ENCODE data around the gene RGS3. TPM values are rescaled to one million over a fixed set of nuclear protein-coding genes. Genes with fewer than 3 reads are reported as not detected.

RGS3 gene
- polyA plus RNA-seq, 2 of the 4 experiments (the other 2 are of a cell fraction), result 19.6 to 22.9 TPM

DNA sequence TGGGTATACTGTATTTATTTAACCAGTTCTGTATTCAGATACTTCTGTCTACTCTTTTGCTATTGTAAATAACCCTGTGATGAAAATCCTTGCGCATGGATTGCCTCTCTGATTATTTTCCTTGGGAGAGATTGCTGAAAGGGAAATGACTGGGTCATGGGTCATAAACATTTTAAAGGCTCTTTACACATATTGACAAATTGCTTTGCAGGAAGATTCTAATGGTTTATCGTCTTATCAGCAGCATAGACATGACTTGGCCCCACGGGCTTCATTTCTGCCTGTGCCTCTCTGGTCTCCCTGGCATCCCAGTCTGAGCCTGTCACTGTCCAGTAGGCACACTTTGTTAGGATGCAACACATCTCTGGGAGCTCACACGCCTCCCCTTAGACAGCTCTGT is 52.3 kb downstream of the RGS3 start:
- POLR2A ChIA-PET, result no interaction called here
- Histone ChIP-seq H3K9me3 (no peaks in the 10 kb centered on the region), H3K27ac (no peak overlapping the region), H3K4me1 (peaks cover 39% of the 10 kb centered on the region), H3K4me2 (no peak overlapping the region), H3K4me3 (no peak overlapping the region)
- WGBS (ENCODE audit: missing lambda C conversion rate), result 86% methylated on average over 4 of the region's 4 CpGs
- CTCF ChIA-PET, result interaction anchor here (1.0 to 3.5 kb wide), 5 partner anchors 17 to 143 kb away, joined by 3 to 17 read pairs (median 3); no protein-coding TSS in a partner anchor
- no peak for FAIRE-seq
- DNase-seq (ENCODE audit: low read depth in 1 of 2, low spot score in 1 of 2), result no peak
- ATAC-seq, result no peak
- TF ChIP-seq CEBPB (IDR thresholded peaks at IDR 0.05) (no peak), FOSB (CRISPR knock-in tag; IDR thresholded peaks at IDR 0.05) (no peak), EP300 (IDR thresholded peaks at IDR 0.05) (no peak), JUN (IDR thresholded peaks at IDR 0.05) (no peak), MAFK (IDR thresholded peaks at IDR 0.05; ENCODE audit: partially characterized antibody) (no peak), HEYL (CRISPR knock-in tag; IDR thresholded peaks at IDR 0.05) (no peak), POLR2A (IDR thresholded peaks at IDR 0.05; ENCODE audit: low read length) (no peak), ZFP36 (IDR thresholded peaks at IDR 0.05; ENCODE audit: borderline replicate concordance, partially characterized antibody) (no peak), BHLHE40 (IDR thresholded peaks at IDR 0.05; ENCODE audit: low read depth, low read length) (no peak), MAZ (IDR thresholded peaks at IDR 0.05; ENCODE audit: borderline replicate concordance, low read depth, low read length) (no peak), RARB (CRISPR knock-in tag; IDR thresholded peaks at IDR 0.05) (no peak), KDM1A (IDR thresholded peaks at IDR 0.05; ENCODE audit: low read depth) (no peak), POLR2AphosphoS2 (conservative IDR thresholded peaks at IDR 0.05; ENCODE audit: low read length) (no peak)
- TF ChIP-seq, protein P1, sequence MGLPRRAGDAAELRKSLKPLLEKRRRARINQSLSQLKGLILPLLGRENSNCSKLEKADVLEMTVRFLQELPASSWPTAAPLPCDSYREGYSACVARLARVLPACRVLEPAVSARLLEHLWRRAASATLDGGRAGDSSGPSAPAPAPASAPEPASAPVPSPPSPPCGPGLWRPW (IDR thresholded peaks at IDR 0.05), result no peak
- TF ChIP-seq, protein P2, sequence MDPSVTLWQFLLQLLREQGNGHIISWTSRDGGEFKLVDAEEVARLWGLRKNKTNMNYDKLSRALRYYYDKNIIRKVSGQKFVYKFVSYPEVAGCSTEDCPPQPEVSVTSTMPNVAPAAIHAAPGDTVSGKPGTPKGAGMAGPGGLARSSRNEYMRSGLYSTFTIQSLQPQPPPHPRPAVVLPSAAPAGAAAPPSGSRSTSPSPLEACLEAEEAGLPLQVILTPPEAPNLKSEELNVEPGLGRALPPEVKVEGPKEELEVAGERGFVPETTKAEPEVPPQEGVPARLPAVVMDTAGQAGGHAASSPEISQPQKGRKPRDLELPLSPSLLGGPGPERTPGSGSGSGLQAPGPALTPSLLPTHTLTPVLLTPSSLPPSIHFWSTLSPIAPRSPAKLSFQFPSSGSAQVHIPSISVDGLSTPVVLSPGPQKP (IDR thresholded peaks at IDR 0.05; ENCODE audit: low read depth, low read length), result no peak

DNA sequence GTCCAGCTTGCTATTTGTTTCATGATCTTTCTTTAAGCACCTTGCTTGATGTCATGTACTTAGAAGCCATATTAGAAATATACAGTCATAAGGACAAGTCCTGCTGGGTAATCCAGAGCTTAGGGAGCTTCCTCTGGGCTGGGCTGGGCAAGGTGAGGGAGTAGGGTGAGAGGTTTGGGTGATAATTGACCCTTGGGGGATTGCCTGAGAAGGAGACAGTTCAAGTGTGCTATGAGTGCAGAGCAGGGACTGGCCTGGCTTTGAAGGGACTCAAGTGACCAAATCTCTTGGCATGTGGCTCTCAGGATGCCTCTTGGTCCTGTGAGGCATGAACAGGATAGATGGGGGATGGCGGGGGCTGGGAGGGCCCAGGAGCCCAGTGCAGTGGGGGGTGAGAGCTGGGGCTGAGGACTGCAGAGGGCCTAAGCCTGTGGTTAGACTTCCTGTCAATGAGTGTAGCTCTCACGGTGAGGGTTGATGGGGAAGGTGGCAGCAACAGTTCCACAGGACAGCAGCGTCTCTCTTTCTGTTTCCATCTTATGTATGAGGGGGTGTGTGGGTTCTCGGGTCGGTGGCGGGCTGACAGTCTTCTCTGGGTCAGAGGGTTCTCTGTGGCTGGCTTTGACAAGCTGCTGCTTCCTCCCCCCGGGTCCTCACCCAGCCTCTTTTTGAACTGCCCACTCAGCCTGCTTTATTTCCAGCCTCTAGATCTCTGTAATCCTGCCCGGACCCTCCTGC is 53.5 kb downstream of the RGS3 start:
- TF ChIP-seq KDM1A (IDR thresholded peaks at IDR 0.05; ENCODE audit: low read depth) (no peak), POLR2AphosphoS2 (conservative IDR thresholded peaks at IDR 0.05; ENCODE audit: low read length) (no peak), CBX2 (IDR thresholded peaks at IDR 0.05; ENCODE audit: borderline replicate concordance, low read depth) (no peak), SMC3 (IDR thresholded peaks at IDR 0.05) (no peak), SREBF2 (IDR thresholded peaks at IDR 0.05) (no peak), HOXB5 (CRISPR knock-in tag; IDR thresholded peaks at IDR 0.05) (no peak), JUN (IDR thresholded peaks at IDR 0.05) (no peak), HEYL (CRISPR knock-in tag; IDR thresholded peaks at IDR 0.05) (no peak), FOSB (CRISPR knock-in tag; IDR thresholded peaks at IDR 0.05) (no peak), KDM5A (IDR thresholded peaks at IDR 0.05) (no peak), CBX8 (IDR thresholded peaks at IDR 0.05) (no peak), TP53 (CRISPR knock-in tag; IDR thresholded peaks at IDR 0.05) (no peak), FOXS1 (CRISPR knock-in tag; IDR thresholded peaks at IDR 0.05) (no peak), POLR2A (IDR thresholded peaks at IDR 0.05; ENCODE audit: low read length) (no peak), PHF8 (IDR thresholded peaks at IDR 0.05; ENCODE audit: borderline replicate concordance, low read depth) (no peak)
- TF ChIP-seq, protein P3, sequence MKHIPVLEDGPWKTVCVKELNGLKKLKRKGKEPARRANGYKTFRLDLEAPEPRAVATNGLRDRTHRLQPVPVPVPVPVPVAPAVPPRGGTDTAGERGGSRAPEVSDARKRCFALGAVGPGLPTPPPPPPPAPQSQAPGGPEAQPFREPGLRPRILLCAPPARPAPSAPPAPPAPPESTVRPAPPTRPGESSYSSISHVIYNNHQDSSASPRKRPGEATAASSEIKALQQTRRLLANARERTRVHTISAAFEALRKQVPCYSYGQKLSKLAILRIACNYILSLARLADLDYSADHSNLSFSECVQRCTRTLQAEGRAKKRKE (CRISPR knock-in tag; IDR thresholded peaks at IDR 0.05; ENCODE audit: low read depth), result no peak
- Histone ChIP-seq H3K4me3 (no peak overlapping the region), H3K9me3 (no peaks in the 10 kb centered on the region), H3K4me1 (peaks cover 42% of the 10 kb centered on the region), H3K27ac (peak overlapping the region in 1 of 2 experiments; percentile 95; a peak in 3 of 6 replicates), H3K4me2 (no peak overlapping the region)
- FAIRE-seq, result no peak
- ChIA-PET CTCF (interaction anchor here (0.8 to 3.5 kb wide), 9 partner anchors 10 to 141 kb away, joined by 3 to 17 read pairs (median 4); no protein-coding TSS in a partner anchor), POLR2A (no interaction called here)
- no peak for DNase-seq (ENCODE audit: low read depth in 1 of 2, low spot score in 1 of 2)
- WGBS (ENCODE audit: missing lambda C conversion rate), result 85% methylated on average over 8 of the region's 8 CpGs
- no peak for ATAC-seq

Data from A549 (cell line).